Erythroblast (primary cell): Measurements from ENCODE around the gene HSF5.
A peak's percentile ranks its signal among the peaks of the same experiment; 100 is the strongest.

ENCODE experiments used
- DNase-seq, 2 experiments: peaks; one replicate each; lab custom pipeline; 2025; lab: John Stamatoyannopoulos, UW
- GATA1 ChIP-seq: IDR thresholded peaks from 2 replicates; pipeline ENCODE4 v1.6.1; 2011; ENCODE audit warnings: low read depth, mild to moderate bottlenecking, control low read depth, low read length, moderate library complexity
- POLR2A ChIP-seq: IDR thresholded peaks from 2 replicates; pipeline ENCODE4 v1.6.1; 2011; ENCODE audit warnings: mild to moderate bottlenecking, low read length

The HSF5 gene

DNA sequence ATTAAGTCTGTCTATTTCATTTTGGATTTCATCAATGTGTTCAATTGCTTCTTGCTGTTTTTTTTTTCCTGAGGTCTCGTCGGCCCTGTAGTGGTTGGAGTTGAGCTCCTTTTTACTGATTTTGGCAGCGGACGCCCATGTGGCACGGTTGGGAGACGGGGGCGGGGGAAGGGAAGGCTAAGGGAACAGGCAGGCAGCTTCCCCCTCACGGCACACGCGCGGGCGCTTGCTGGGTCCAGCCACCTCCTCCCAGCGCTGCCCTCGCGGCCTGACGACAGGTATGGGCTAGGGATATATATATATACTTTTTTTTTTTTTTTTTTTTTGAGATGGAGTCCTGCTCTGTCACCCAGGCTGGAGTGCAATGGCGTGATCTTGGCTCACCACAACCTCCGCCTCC lies 11.4 kb downstream of the HSF5 start:
- DNase-seq, result no peak
- TF ChIP-seq GATA1 (no peak), POLR2A (no peak)

DNA sequence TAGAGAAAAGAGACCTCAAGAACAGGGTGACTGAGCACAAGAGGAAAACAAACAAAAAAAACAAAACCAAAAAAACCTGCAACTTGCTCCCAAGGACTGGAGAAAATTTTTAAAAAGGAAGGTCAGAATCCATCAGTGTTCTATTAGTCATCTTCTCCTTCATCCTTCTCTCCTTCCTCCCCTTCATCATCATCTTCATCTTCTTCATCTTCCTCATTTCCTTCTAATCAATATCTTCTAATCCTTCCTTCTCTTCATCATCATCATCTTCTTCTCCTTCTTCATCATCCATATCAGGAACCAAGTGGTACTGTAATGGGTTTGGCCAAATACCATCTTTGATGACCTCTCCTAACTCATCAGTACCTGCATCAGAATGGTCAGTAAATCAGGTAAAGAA lies 12.2 kb downstream of the HSF5 start:
- TF ChIP-seq GATA1 (no peak), POLR2A (no peak)
- DNase-seq, result no peak

DNA sequence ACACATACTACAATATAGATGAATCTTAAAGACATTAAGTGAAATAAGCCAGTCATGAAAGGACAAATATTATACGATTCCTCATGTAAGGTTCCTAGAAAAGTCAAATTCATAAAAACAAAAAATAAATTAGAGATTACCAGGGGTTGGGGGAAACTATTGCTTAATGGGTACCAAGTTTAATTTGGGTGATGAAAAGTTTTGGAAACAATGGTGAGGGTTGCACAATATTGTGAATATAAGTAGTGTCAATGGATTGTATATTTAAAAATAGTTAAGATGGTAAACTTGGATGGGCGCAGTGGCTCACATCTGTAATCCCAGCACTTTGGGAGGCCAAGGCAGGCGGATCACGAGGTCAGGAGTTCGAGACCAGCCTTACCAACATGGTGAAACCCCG lies 17.9 kb downstream of the HSF5 start:
- DNase-seq, result no peak
- TF ChIP-seq GATA1, result no peak
- TF ChIP-seq POLR2A, result no peak

DNA sequence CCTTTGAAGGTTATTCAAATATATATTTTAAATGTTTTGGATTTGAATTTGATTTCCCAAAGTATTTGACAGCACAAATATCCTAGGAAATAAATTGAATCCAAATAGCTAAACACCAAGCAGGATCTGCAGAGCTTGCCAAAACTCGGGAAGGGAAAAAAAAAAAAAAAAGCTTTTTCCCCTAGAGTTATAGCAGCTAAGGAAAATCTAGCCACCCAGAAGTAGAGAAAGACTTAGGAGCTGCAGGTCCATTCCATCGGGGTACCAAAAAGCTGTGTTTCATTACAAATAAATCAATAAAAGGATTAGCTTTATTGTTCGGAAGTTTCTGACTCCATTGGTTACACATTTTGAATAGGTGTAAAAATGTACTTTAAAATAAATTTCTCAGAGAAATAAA lies 19.3 kb downstream of the HSF5 start:
- TF ChIP-seq POLR2A, result no peak

DNA sequence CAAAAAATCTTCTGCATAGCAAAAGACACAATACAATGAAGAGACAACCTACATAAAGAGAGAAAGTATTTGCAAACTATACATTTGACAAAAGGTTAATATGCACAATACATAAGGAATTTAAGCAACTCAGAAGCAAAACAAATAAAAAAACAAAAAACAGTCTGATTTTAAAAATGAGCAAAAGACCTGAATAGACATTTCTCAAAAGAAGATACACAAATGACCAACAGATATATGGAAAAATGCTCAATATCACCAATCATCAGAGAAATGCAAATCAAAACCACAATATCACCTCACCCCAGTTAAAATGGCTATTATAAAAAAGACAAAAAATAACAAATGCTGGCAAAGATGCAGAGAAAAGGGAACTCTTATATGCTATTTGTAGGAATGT lies 32.7 kb downstream of the HSF5 start:
- no peak for TF ChIP-seq GATA1
- no peak for TF ChIP-seq POLR2A
- DNase-seq, result no peak

More for the DNA sequence above, 19.3 kb downstream of the HSF5 start:
- DNase-seq, result no peak

DNA sequence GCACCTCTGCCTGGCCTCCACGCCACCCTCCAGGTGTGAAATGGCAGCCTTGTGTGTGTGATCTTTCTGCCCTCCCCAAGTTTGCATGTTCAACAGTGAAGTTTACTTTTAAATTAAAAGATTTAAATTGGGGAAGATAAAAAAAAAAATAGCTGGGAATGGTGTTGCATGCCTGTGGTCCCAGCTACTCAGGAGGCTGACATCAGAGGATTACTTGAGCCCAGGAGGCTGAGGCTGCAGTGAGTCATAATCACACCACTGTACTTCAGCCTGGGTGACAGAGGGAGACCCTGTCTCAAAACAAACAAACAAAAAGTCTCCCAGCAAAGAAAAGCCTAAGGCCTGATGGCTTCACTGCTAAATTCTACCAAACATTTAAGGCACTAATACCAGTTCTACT lies 35.5 kb downstream of the HSF5 start:
- no peak for TF ChIP-seq GATA1
- TF ChIP-seq POLR2A, result no peak
- no peak for DNase-seq

DNA sequence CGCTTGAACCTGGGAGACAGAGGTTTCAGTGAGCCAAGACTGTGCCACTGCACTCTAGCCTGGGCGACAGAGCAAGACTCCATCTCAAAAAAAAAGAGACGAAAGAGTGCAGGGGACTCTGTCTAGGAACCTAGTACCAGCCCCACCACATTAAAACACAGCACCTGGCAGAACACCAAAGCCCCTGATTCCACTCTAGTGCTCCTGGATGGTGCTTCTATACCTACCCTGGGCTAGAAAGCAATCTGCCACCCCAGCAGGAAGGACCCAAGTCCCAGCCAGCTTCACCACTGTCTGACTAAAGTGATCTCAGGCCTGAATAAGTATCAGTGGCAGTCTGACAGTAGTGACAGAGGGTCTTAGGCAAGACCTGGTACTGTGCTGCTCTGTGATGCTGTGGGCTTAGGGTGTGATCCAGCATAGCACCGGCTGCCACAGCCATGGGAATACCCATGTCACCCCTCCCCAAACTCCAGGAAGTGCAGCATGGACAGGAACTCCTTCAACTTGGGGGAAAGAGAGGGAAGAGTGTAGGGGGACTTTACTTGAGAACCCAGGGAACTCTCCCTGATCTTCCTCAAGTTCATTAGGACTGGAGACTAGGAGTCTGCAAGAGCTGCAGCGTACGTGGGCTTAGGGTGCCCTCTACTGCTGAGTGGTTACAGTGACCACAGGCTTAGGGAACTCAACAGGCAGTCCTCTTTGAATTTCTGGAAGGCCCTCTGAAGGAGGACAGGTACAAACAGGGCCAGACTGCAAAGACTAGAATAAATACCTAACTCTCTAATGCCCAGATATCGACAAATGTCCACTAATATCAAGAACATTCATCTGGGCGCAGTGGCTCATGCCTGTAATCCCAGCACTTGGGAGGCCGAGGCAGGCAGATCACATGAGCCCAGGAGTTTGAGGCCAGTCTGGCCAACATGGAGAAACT lies 40.9 kb downstream of the HSF5 start:
- peak; percentile 87 to 91 for DNase-seq
- TF ChIP-seq POLR2A, result no peak
- no peak for TF ChIP-seq GATA1

DNA sequence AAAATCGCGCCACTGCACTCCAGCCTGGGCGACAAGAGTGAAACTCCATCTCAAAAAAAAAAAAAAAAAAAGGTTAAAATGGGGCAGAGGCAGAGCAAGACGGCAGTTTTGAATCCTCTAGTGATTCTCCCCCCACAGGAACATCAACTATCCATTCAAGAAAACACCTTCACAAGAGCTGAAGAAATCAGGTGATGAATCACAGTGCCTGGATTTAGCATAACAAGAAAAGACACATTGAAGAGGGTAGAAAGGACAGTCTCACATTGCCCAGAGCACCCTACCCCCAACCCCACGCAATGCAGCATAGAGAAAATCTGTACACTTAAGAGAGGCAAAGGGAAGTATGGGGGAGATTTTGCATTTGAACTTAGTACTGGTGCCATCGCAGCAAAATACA lies 42.1 kb downstream of the HSF5 start:
- TF ChIP-seq GATA1 (no peak), POLR2A (no peak)
- no peak for DNase-seq

DNA sequence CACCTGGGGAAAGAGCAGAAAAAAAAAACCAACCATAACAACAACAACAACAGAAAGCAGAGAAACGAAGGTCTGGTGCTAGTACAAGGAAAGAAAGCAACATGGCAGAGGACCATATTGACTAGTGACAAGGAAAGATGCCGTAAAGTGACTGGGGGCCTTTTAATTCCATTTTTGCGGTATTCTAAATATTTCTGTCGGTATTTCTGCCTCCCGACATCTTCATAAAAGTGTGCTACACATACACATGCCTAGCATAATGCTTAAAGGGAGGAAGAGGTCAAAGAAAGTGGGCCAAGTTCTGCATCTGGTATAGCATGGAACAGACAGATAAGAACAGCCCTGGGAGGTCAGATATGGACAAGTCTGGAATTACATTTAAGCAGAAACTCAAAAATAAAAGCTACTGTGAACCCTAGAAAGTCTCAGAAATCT lies 51.4 kb downstream of the HSF5 start:
- TF ChIP-seq POLR2A (peak; percentile 25), GATA1 (no peak)

DNA sequence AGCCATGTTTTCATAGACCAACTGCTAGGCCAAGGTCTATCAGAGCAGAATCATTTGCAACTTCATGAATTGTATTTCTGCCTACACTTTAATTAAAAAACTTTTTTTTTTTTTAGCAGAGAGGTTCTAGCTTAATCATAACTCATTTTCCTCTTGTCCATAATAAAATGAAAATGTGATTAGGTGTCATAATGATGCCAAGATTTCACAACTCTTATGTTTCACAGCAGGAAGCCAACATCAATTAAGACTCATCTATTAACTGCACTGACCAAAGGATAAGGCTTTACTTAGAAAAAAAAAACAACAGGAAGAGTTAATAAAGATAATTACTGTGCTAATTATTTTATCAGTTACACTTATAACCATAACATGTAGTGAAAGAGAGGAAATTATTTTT lies 52.0 kb downstream of the HSF5 start:
- TF ChIP-seq POLR2A (no peak), GATA1 (no peak)
- peak; percentile 18 to 40 for DNase-seq

More for the DNA sequence above, 51.4 kb downstream of the HSF5 start:
- DNase-seq, result peak; percentile 88 to 96

DNA sequence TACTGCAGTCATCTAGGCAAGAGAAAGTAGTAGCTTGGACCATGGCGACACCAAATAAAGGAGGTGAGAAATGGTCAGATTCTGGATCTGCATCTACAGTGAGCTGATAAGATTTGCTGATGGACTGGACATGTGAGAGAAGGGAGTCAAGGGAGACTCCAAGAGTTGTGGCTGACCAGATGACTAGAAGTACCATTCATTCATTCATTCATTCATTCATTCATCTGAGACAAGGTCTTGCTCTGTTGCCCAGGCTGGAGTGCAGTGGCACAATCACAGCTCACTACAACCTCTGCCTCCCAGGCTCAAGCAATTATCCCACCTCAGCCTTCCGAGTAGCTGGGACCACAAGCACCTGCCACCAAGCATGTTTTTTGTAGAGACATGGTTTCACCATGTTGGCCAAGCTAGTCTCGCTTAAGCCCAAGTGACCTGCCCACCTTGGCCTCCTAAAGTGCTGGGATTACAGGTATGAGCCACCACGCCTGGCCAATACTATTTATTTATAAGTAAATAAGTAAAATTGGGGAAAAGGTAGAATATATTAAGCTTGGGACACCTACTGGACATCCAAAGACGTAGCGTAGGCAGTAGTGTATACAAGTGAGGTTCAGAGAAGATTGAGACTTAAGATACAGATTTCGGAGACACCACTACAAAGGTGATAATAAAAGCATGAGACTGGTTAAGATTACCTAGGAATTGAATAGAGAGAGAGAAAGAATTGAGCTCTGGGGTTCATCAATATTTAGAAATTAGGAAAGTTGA lies 55.2 kb downstream of the HSF5 start:
- TF ChIP-seq GATA1 (no peak), POLR2A (no peak)
- DNase-seq, result no peak

DNA sequence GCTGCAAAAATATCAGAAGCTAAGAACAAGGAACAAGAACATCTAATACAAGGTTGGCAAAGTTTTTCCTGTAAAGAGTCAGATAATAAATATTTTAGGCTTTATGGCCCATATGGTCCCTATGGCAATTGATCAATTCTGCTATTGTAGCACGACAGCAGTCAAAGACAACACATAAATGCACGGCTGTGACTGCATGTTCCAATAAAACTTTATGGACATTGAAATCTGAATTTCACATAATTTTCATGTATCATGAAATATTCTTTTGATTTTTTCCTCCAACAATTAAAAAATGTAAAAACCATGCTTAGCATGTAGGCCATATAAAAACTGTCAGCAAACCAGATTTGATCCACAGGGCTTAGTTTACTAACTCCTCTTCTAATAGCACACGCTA lies 60.4 kb downstream of the HSF5 start:
- no peak for DNase-seq

DNA sequence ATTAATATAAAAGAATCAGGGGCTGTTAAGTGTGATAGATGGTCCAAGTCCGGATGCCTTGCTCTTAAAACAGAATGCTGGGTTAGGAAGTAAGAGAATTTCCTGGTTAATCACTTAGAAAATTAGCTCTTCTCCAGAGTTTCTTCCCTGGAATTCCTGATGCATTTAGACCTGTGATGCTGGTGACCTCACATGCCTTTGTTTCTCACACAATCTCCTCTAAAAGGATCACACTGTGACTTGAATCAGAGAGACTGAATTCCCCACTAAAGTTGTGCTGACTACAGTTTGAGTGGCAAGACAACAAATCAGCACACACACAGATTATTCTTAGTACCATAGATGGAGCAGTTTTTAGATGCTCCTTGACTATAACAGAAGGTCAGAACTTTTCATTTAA lies 66.5 kb downstream of the HSF5 start:
- TF ChIP-seq POLR2A (no peak), GATA1 (no peak)
- no peak for DNase-seq

More for the DNA sequence above, 60.4 kb downstream of the HSF5 start:
- TF ChIP-seq GATA1, result no peak
- TF ChIP-seq POLR2A, result no peak

DNA sequence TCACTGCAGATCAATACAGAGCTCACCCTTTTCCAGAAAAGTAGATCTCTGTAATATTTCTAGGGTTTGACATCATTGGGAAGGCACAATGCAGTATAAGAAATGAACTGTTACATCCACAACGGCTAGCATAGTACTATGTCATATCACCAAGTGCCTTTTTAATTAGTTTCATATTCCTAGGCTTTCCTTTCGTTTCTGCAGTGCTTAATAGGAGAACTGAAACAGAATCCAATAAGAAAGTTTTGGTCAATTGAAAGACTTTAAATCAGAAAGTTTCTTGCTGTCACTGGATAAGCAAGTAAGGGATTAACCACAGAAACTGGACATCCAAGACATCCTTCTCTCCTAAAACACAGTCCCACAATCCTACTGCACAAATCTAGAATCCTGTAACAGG lies 67.4 kb downstream of the HSF5 start:
- DNase-seq, result no peak
- no peak for TF ChIP-seq GATA1
- no peak for TF ChIP-seq POLR2A
